Transverse colon (tissue), 4 donors: ENCODE measurements around the gene AP1B1. TPM values are rescaled to one million over a fixed set of nuclear protein-coding genes. Genes with fewer than 3 reads are reported as not detected.

ENCODE experiments used
- DNase-seq: peaks from one replicate; pipeline ENCODE4 v3.0.0-alpha.2; 2019
- H3K27ac ChIP-seq, 4 donors: fragments of 200-600 bp; sonication (generic); 2 replicates each; pipeline ENCODE4 v1.5.1; 2016 to 2018; ENCODE audit warnings: inconsistent platforms in 4 of 4
- H3K27me3 ChIP-seq: fragments of 200-600 bp; sonication (generic); 2 replicates; pipeline ENCODE4 v1.5.1; 2017; ENCODE audit warnings: inconsistent platforms
- H3K36me3 ChIP-seq, 4 donors: fragments of 200-600 bp; sonication (generic); 2 replicates each; pipeline ENCODE4 v1.5.1; 2017 to 2019; ENCODE audit warnings: inconsistent platforms in 4 of 4
- H3K4me1 ChIP-seq, 4 donors: fragments of 200-600 bp; sonication (generic); 2 replicates each; pipeline ENCODE4 v1.5.1; 2017 to 2020; ENCODE audit warnings: inconsistent platforms in 4 of 4
- H3K4me3 ChIP-seq, 4 donors: fragments of 200-600 bp; sonication (generic); 1 replicate in 1 of 4; 2 replicates in 3 of 4; pipeline versions ENCODE4 v1.5.1 to v1.6.1; 2017 to 2019; ENCODE audit warnings: inconsistent platforms in 4 of 4
- H3K9me3 ChIP-seq, 2 donors: fragments of 200-600 bp; sonication (generic); 2 replicates each; pipeline ENCODE4 v1.5.1; 2017 to 2019; ENCODE audit warnings: inconsistent platforms in 2 of 2
- EP300 ChIP-seq: sonication (generic); formaldehyde crosslinking; IDR thresholded peaks from one replicate; pipeline ENCODE4 v1.6.1; 2017; ENCODE audit warnings: antibody characterized with exemption, low read depth
- POLR2A ChIP-seq: fragments of 450-650 bp; IDR thresholded peaks from one replicate; pipeline ENCODE4 v1.6.1; 2016; ENCODE audit warnings: antibody characterized with exemption, mild to moderate bottlenecking, moderate library complexity
- POLR2AphosphoS5 ChIP-seq, 3 donors: sonication (generic); formaldehyde crosslinking; IDR thresholded peaks; one replicate each; pipeline ENCODE4 v1.6.1; 2016; ENCODE audit warnings: antibody characterized with exemption in 3 of 3
- WGBS, 2 donors: methylation state at CpG; one replicate each; pipeline ENCODE4 v1.1.5; 2018; ENCODE audit warnings: low coverage in 1 of 2; 5-methylcytosine and 5-hydroxymethylcytosine counted together
- in situ Hi-C, 4 donors: fragments of 200-750 bp; cut with MboI; loops; one replicate each; pipeline versions ENCODE4 v1.15.0 to v1.15.1; 2017; ENCODE audit warnings: low sequenced_read_pairs in 3 of 4, low pct_ligation_motif_present in 1 of 4, low pct_unique_long_range_greater_than_20kb in 1 of 4
- intact Hi-C: fragments of 100-400 bp; cut with DNase I; formaldehyde crosslinking; loops from one replicate; pipeline ENCODE4 v1.15.1; 2023; ENCODE audit warnings: low total_unique reads
- total RNA-seq, 4 donors: library from RNA; depleted of rRNA; stranded (reverse); fragments of >200 nt; gene quantifications; one replicate each; pipeline ENCODE4 v1.1.0, GENCODE V29; 2016
- TF ChIP-seq, protein P1 (sequence below), 5 experiments: fragments of 200-600 bp in 3 of 5; fragments of 450-650 bp in 2 of 5; sonication (generic) in 3 of 5; IDR thresholded peaks; 1 replicate in 2 of 5; 2 replicates in 3 of 5; pipeline ENCODE4 v1.5.1; 2016 to 2017; ENCODE audit warnings: antibody characterized with exemption in 5 of 5, inconsistent platforms in 3 of 5, mild to moderate bottlenecking in 2 of 5, moderate library complexity in 1 of 5

AP1B1 gene
- total RNA-seq, 4 donors from 2014 or later = 45.6 to 107 (median 92.4) TPM

DNA sequence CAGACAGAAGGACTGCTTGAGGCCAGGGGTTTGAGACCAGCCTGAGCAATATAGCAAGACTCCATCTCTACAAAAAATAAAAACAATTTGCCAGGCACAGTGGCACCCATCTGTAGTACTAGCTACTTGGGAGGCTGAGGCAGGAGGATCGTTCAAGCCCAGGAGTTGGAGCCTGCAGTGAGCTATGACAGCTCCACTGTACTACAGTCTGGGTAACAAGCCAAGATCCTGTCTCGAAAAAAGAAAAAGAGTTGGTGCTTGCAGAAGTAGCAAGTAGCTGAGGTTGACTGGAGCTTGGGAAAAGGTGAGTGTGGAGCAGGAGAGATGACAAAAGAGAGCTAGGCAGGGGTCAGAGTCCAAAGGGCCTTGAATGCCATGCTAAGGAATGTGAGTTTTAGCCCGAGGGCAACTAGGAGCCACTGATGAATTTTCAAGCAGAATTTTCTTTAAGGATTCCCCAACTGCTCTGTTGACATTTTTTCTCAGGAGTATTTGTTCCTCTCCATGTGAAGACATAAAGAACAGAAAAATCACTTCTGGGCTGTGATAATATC is 3.1 kb downstream of the AP1B1 start:
- intact Hi-C loops (no loop called here), in situ Hi-C loops (loop anchor here in 1 of 4 donors (25.0 kb wide), 1 partner anchor 98 kb away; no protein-coding TSS in a partner anchor)
- Histone ChIP-seq H3K27ac (peak overlapping the region; percentile 10 to 93 (median 52)), H3K36me3 (no peaks in the 10 kb centered on the region), H3K27me3 (no peaks in the 10 kb centered on the region), H3K4me1 (peaks cover 6 to 71% (median 51%) of the 10 kb centered on the region in 4 donors), H3K4me3 (no peak overlapping the region), H3K9me3 (no peaks in the 10 kb centered on the region)
- WGBS, 2 donors = 58 to 75% methylated on average over 3 of the region's 3 CpGs
- no peak for DNase-seq
- TF ChIP-seq, protein P1, sequence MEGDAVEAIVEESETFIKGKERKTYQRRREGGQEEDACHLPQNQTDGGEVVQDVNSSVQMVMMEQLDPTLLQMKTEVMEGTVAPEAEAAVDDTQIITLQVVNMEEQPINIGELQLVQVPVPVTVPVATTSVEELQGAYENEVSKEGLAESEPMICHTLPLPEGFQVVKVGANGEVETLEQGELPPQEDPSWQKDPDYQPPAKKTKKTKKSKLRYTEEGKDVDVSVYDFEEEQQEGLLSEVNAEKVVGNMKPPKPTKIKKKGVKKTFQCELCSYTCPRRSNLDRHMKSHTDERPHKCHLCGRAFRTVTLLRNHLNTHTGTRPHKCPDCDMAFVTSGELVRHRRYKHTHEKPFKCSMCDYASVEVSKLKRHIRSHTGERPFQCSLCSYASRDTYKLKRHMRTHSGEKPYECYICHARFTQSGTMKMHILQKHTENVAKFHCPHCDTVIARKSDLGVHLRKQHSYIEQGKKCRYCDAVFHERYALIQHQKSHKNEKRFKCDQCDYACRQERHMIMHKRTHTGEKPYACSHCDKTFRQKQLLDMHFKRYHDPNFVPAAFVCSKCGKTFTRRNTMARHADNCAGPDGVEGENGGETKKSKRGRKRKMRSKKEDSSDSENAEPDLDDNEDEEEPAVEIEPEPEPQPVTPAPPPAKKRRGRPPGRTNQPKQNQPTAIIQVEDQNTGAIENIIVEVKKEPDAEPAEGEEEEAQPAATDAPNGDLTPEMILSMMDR (IDR thresholded peaks at IDR 0.05) = no peak
- TF ChIP-seq POLR2A = no peak
- TF ChIP-seq EP300 = no peak
- TF ChIP-seq POLR2AphosphoS5 (IDR thresholded peaks at IDR 0.05) = no peak

DNA sequence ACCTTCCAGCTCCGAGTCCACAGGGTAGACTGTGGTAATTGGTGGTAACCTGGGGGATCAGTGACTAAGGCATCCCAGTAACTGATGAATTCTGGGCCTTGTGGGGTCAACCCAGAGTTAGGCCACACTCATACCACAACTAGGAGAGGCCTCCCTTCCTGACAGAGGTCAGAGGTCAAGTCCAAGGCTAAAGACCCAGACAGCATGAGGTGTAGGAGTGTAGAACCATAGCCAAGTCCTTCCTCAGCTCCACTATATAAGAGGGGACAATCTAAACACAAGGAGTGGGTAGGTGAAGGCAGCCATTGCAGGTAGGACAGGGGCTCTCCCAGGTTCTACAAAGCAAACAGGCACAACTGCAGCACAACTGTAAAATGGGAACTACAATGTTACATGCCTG is 4.6 kb downstream of the AP1B1 start:
- Histone ChIP-seq H3K27me3 (no peaks in the 10 kb centered on the region), H3K4me3 (no peak overlapping the region), H3K36me3 (no peaks in the 10 kb centered on the region), H3K9me3 (no peaks in the 10 kb centered on the region), H3K4me1 (peaks cover 6 to 65% (median 46%) of the 10 kb centered on the region in 4 donors), H3K27ac (peak overlapping the region in 3 of 4 donors; percentile 11 to 83 (median 82))
- no peak for DNase-seq
- TF ChIP-seq POLR2A (no peak), POLR2AphosphoS5 (IDR thresholded peaks at IDR 0.05) (no peak), EP300 (no peak)
- TF ChIP-seq, protein P1 (IDR thresholded peaks at IDR 0.05) = no peak
- whole genome bisulfite sequencing, 2 donors = 89% methylated on average over 1 of the region's 1 CpG; no CpG with 5 or more reads in 1 of the 2 donors
- intact Hi-C loops (no loop called here), in situ Hi-C loops (loop anchor here in 1 of 4 donors (25.0 kb wide), 1 partner anchor 96 kb away; no protein-coding TSS in a partner anchor)

DNA sequence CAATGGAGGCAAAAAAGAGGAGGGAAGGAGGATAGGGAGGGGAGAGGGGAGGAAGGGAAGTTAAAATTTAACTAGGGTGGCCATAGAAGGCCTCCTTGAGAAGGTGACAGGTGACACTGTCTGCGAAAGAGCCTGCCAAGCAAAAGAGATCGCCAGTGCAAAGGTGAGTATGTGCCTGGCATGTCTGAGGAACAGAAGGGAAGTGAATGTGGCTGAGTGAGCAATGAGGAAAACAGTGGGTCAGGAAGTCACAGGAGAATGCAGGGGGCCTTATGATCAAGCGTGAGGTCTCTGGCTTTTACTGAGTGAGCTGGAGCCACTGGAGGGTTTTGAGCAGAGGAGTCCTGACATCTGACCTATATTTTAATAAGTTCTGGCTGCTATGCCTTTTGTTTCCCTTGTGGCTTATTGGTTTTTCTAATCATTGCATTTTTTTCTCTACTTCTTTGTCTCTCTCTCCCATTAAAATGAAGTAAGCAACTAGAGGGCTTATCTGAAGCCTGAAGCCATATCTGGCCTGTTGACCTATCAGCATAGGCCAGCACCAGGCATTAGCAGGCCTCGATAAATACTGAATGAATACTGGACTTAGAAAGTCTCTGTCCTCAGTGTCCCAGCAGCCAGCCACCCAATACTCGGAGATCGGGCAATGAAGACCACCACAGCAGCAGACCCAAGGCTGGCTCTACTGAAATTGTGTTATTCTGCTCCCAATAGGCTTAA is 5.6 kb downstream of the AP1B1 start:
- H3K4me1 ChIP-seq = peaks cover 4 to 64% (median 44%) of the 10 kb centered on the region in 4 donors
- H3K9me3 ChIP-seq = no peaks in the 10 kb centered on the region
- H3K4me3 ChIP-seq = no peak overlapping the region
- in situ Hi-C loops (loop anchor here in 1 of 4 donors (25.0 kb wide), 1 partner anchor 95 kb away; no protein-coding TSS in a partner anchor), intact Hi-C loops (no loop called here)
- TF ChIP-seq, protein P1 (IDR thresholded peaks at IDR 0.05) = no peak
- TF ChIP-seq POLR2AphosphoS5 (IDR thresholded peaks at IDR 0.05) (peak in 2 of 3 donors; percentile 65 to 75), POLR2A (peak; percentile 43)
- DNase-seq = peak; percentile 67
- no peaks in the 10 kb centered on the region for H3K27me3 ChIP-seq
- H3K36me3 ChIP-seq = no peaks in the 10 kb centered on the region
- WGBS, 2 donors = 52 to 64% methylated on average over 5 to 6 of the region's 6 CpGs
- H3K27ac ChIP-seq = peak overlapping the region; percentile 81 to 83 (median 82)

DNA sequence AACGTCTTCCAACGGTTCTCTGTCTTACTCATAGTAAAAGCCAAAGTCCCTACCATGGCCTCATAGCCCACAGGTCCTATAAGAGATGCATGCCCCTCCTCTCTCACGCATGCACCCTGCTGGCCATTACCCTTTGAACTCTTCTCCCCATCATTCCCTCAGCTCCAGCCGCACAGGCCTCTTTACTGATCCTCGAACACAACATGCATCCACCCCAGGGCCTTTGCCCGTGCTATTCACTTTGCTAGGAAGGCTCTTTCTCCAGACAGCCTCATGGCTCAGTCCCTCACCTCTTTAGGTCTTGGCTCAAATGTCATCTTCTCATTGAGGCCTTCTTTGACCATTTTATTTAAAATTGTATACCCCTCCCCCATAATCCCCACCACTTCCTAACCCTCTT is 7.5 kb downstream of the AP1B1 start:
- DNase-seq = no peak
- Histone ChIP-seq H3K9me3 (no peaks in the 10 kb centered on the region), H3K27me3 (no peaks in the 10 kb centered on the region), H3K27ac (no peak overlapping the region), H3K36me3 (peaks cover 0 to 8% (median 2%) of the 10 kb centered on the region in 4 donors), H3K4me1 (peaks cover 0 to 45% (median 27%) of the 10 kb centered on the region in 4 donors), H3K4me3 (no peak overlapping the region)
- 83 to 84% methylated on average over 5 to 6 of the region's 6 CpGs for WGBS, 2 donors
- intact Hi-C loops = no loop called here
- TF ChIP-seq POLR2A (no peak), POLR2AphosphoS5 (IDR thresholded peaks at IDR 0.05) (no peak), EP300 (no peak)
- TF ChIP-seq, protein P1 (IDR thresholded peaks at IDR 0.05) = no peak
- in situ Hi-C loops = loop anchor here in 1 of 4 donors (25.0 kb wide), 1 partner anchor 94 kb away; no protein-coding TSS in a partner anchor
